ENCODE data around the gene RIBC1. TPM values are rescaled to one million over a fixed set of nuclear protein-coding genes. Genes with fewer than 3 reads are reported as not detected.

The RIBC1 gene
- total RNA-seq, 2 experiments from 2014 or later: 2.5 to 2.6 TPM

DNA sequence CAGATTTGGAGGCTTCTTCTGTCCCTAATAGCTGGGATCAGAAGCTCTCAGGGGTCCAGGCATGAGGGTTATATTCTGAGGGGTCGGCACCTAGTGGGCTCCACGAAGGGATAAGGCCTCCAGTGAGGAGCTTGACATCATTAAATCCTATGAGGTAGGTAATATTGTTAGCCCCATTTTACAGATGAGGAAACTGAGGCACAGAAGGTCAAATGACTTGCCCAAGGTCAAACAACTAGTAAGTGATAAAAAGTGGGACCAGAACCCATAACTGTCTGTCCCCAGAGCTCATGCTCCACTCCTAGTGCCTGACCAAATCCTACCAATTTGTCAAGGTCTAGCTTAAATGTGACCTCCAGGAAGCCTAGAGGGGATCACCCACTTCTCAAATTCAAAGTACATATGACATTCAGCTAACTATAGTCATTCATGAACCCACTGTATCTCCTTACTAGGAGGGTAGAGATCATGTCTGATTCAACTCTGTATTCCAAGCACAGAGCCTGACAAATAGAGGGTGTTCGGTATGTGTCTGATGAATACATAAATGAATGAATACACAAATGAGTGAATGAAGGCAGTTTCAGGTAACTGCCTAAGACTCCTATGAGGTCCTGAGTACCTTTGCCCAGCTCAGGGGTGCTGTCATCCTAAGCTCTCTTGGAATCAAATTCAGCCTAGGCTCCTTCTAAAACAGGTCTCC is 43.5 kb upstream of the RIBC1 start:
- no peak overlapping the region for H3K4me3 Mint-ChIP-seq
- no peak for DNase-seq
- no peak overlapping the region for H3K27ac Mint-ChIP-seq
- no peaks in the 10 kb centered on the region for H3K9me3 Mint-ChIP-seq
- TF ChIP-seq, protein P1, sequence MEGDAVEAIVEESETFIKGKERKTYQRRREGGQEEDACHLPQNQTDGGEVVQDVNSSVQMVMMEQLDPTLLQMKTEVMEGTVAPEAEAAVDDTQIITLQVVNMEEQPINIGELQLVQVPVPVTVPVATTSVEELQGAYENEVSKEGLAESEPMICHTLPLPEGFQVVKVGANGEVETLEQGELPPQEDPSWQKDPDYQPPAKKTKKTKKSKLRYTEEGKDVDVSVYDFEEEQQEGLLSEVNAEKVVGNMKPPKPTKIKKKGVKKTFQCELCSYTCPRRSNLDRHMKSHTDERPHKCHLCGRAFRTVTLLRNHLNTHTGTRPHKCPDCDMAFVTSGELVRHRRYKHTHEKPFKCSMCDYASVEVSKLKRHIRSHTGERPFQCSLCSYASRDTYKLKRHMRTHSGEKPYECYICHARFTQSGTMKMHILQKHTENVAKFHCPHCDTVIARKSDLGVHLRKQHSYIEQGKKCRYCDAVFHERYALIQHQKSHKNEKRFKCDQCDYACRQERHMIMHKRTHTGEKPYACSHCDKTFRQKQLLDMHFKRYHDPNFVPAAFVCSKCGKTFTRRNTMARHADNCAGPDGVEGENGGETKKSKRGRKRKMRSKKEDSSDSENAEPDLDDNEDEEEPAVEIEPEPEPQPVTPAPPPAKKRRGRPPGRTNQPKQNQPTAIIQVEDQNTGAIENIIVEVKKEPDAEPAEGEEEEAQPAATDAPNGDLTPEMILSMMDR (IDR thresholded peaks at IDR 0.05): no peak
- ChIA-PET POLR2A (no interaction called here), CTCF (no interaction called here)
- intact Hi-C loops (cut with DNase I, micrococcal nuclease): no loop called here
- H3K27me3 Mint-ChIP-seq: no peaks in the 10 kb centered on the region
- H3K36me3 ChIP-seq (ENCODE audit: insufficient read depth, low read length): peaks cover 53% of the 10 kb centered on the region
- ATAC-seq (ENCODE audit: poor library complexity): no peak
- no peak overlapping the region for H3K4me3 ChIP-seq (ENCODE audit: low read length)
- H3K27ac ChIP-seq (ENCODE audit: low read depth in 1 of 2, low read length in 2 of 2): no peak overlapping the region
- no peaks in the 10 kb centered on the region for H3K4me1 ChIP-seq (ENCODE audit: insufficient read depth, low read length)
- H3K4me1 Mint-ChIP-seq (ENCODE audit: low read depth): no peaks in the 10 kb centered on the region
- peaks cover 57% of the 10 kb centered on the region for H3K36me3 Mint-ChIP-seq (ENCODE audit: low read depth)
- no peaks in the 10 kb centered on the region for H3K27me3 ChIP-seq (ENCODE audit: control insufficient read depth in 1 of 2, insufficient read depth in 2 of 2, low read length in 2 of 2)
- H3K9me3 ChIP-seq (ENCODE audit: control insufficient read depth in 1 of 2, insufficient read depth in 1 of 2, low read length in 2 of 2): no peaks in the 10 kb centered on the region

DNA sequence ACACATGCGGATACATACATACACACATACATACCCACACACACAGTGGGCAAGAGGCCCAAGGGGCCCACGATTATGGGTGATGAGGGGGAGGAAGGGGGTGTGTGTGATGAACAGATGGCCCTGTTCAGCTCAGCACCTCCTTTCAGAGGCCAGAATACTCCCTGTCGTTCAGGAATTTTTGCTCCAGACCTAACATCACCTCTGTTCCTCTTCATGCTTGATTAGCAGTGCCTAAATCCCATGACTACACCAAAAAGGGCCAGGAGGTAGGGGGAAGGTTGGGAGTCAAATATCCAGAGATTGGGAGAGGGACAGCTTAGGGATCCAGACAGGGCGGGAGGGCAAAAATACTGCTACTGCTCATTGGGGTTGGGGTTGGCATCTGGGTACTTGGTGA is 42.9 kb upstream of the RIBC1 start:
- Histone ChIP-seq H3K4me1 (ENCODE audit: insufficient read depth, low read length) (no peaks in the 10 kb centered on the region), H3K9me3 (ENCODE audit: control insufficient read depth in 1 of 2, insufficient read depth in 1 of 2, low read length in 2 of 2) (no peaks in the 10 kb centered on the region), H3K36me3 (ENCODE audit: insufficient read depth, low read length) (peaks cover 53% of the 10 kb centered on the region), H3K4me3 (ENCODE audit: low read length) (no peak overlapping the region), H3K27me3 (ENCODE audit: control insufficient read depth in 1 of 2, insufficient read depth in 2 of 2, low read length in 2 of 2) (no peaks in the 10 kb centered on the region), H3K27ac (ENCODE audit: low read depth in 1 of 2, low read length in 2 of 2) (no peak overlapping the region)
- H3K4me1 Mint-ChIP-seq (ENCODE audit: low read depth): no peaks in the 10 kb centered on the region
- POLR2A ChIA-PET: no interaction called here
- peaks cover 61% of the 10 kb centered on the region for H3K36me3 Mint-ChIP-seq (ENCODE audit: low read depth)
- H3K4me3 Mint-ChIP-seq: no peak overlapping the region
- ATAC-seq (ENCODE audit: poor library complexity) (no peak), DNase-seq (no peak)
- no peaks in the 10 kb centered on the region for H3K27me3 Mint-ChIP-seq
- TF ChIP-seq, protein P1 (IDR thresholded peaks at IDR 0.05): no peak
- intact Hi-C loops (cut with DNase I, micrococcal nuclease): no loop called here
- CTCF ChIA-PET: no interaction called here
- no peak overlapping the region for H3K27ac Mint-ChIP-seq
- no peaks in the 10 kb centered on the region for H3K9me3 Mint-ChIP-seq

DNA sequence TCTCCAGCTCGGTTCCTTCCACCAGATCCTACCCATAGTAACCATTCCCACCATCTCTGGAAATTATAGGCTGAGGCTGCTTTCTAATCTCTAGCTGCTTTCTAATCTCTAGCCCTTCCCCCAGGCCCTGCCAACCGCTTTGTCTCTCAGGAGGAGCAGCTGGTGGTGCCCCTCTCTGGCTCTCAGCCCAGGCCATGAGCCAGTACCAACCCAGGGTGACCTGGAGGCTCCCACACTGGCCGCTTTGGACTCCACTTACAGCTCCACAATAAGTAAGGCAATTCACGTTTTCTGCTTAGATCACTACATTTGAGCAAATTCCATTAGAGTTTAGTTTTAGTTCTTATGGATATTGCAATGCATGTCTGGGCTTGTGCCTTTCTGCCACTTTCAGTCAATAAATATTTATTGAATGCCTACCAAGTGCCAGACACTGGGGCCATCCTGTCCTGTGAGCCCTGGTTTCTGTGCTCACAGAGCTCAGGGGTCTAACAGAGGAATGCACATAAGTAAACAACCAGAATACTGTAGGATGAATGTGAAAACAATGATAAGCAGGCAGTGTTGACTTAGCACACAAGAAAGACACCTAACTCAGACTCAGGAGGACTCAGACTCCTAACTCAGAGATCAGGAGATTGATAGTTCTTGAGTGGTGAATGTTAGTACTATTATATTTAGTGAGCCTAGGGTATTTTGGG is 39.1 kb upstream of the RIBC1 start:
- intact Hi-C loops (cut with DNase I, micrococcal nuclease): no loop called here
- POLR2A ChIA-PET: no interaction called here
- H3K27ac Mint-ChIP-seq: no peak overlapping the region
- H3K36me3 Mint-ChIP-seq (ENCODE audit: low read depth): peaks cover 73% of the 10 kb centered on the region
- no peaks in the 10 kb centered on the region for H3K9me3 ChIP-seq (ENCODE audit: control insufficient read depth in 1 of 2, insufficient read depth in 1 of 2, low read length in 2 of 2)
- ATAC-seq (ENCODE audit: poor library complexity) (no peak), DNase-seq (no peak)
- H3K4me3 Mint-ChIP-seq: no peak overlapping the region
- H3K27ac ChIP-seq (ENCODE audit: low read depth in 1 of 2, low read length in 2 of 2): no peak overlapping the region
- H3K4me3 ChIP-seq (ENCODE audit: low read length): no peak overlapping the region
- H3K27me3 Mint-ChIP-seq: no peaks in the 10 kb centered on the region
- H3K4me1 ChIP-seq (ENCODE audit: insufficient read depth, low read length): no peaks in the 10 kb centered on the region
- TF ChIP-seq, protein P1 (IDR thresholded peaks at IDR 0.05): no peak
- CTCF ChIA-PET: no interaction called here
- H3K4me1 Mint-ChIP-seq (ENCODE audit: low read depth): no peaks in the 10 kb centered on the region
- H3K9me3 Mint-ChIP-seq: no peaks in the 10 kb centered on the region
- H3K27me3 ChIP-seq (ENCODE audit: control insufficient read depth in 1 of 2, insufficient read depth in 2 of 2, low read length in 2 of 2): no peaks in the 10 kb centered on the region
- peaks cover 63% of the 10 kb centered on the region for H3K36me3 ChIP-seq (ENCODE audit: insufficient read depth, low read length)
